VCaP (cell line): ENCODE results near the gene MT1M.

ENCODE experiments used
- H3K27ac ChIP-seq: fragments of 450-650 bp; 2 replicates; pipeline ENCODE4 v1.5.1; 2017
- CTCF ChIP-seq: fragments of 450-650 bp; conservative IDR thresholded peaks from 2 replicates; pipeline ENCODE4 v1.5.1; 2017; ENCODE audit warnings: mild to moderate bottlenecking, moderate library complexity

The MT1M gene

GRCh38 chr16:56610017-56610608 is 22.3 kb upstream of the MT1M start:
- no peak for TF ChIP-seq CTCF
- peak overlapping the region; percentile 84 for H3K27ac ChIP-seq

- H3K27ac ChIP-seq, result peak overlapping the region; percentile 84
- TF ChIP-seq CTCF, result no peak
These were observed 21.8 kb upstream of the MT1M start for GRCh38 chr16:56610609-56611111.

GRCh38 chr16:56611281-56611833 is 21.1 kb upstream of the MT1M start:
- TF ChIP-seq CTCF, result no peak
- H3K27ac ChIP-seq, result 0 out of 2 replicates have a peak overlapping the region, but pooled peaks have one; percentile 84

GRCh38 chr16:56613706-56614105 is 18.8 kb upstream of the MT1M start:
- no peak for TF ChIP-seq CTCF
- no peak overlapping the region for H3K27ac ChIP-seq

- no peak for TF ChIP-seq CTCF
These were observed 17.9 kb upstream of the MT1M start for GRCh38 chr16:56614549-56614991.

GRCh38 chr16:56615353-56615752 is 17.1 kb upstream of the MT1M start:
- H3K27ac ChIP-seq, result no peak overlapping the region
- TF ChIP-seq CTCF, result no peak

More at GRCh38 chr16:56614549-56614991, 17.9 kb upstream of the MT1M start:
- H3K27ac ChIP-seq, result no peak overlapping the region

GRCh38 chr16:56616608-56617211 is 15.7 kb upstream of the MT1M start:
- TF ChIP-seq CTCF, result no peak
- H3K27ac ChIP-seq, result peak overlapping the region; percentile 19; the same call in 1 of the 2 replicates
